Measurements from ENCODE around the gene DBH.

Gene DBH

DNA sequence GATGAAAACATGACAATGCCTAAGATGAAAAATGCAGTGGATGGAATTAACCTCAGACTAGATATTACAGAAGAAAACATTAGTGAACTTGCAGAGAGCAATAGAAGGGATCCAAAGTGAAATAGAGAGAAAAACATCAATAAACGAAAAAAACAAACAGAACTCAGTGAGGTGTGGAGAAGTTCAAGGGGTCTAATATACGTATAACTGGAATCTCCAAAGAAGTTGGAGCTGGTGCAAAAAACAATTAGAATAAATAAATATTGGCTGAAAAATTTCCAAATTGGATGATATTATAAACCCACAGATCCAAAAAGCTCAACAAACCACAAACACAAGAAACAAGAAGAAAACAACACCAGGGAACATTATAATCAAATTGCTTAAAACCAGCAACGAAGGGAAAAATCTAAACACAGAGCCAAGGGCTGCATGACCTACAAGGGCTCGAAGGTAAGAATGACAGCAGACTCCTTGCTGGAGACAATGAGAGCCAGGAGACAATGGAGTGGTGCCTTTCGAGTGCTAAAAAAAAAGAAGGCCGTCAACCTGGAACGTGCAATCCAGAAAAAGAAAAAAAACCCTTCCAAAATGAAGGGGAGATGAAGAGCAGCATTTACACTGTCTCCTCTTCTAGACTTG lies 38.7 kb upstream of the DBH start:
- no peak for TF ChIP-seq CTCF (conservative IDR thresholded peaks at IDR 0.05; ENCODE audit: low read depth)
- DNase-seq (ENCODE audit: low spot score), result no peak
- no peak overlapping the region for H3K27ac ChIP-seq
- ChIA-PET POLR2A (ENCODE audit: low non-redundant PET) (no interaction called here), CTCF (interaction anchor here (0.6 kb wide), 1 partner anchor 405 kb away, joined by 4 read pairs; no protein-coding TSS in a partner anchor)

- CTCF ChIA-PET, result no interaction called here
- TF ChIP-seq CTCF (conservative IDR thresholded peaks at IDR 0.05; ENCODE audit: low read depth), result no peak
- H3K27ac ChIP-seq, result no peak overlapping the region
- POLR2A ChIA-PET (ENCODE audit: low non-redundant PET), result no interaction called here
- no peak for DNase-seq (ENCODE audit: low spot score)
Observed at GRCh38 chr9:133598978-133599377, 37.2 kb upstream of the DBH start.

- no peak for DNase-seq (ENCODE audit: low spot score)
- H3K27ac ChIP-seq, result no peak overlapping the region
- TF ChIP-seq CTCF (conservative IDR thresholded peaks at IDR 0.05; ENCODE audit: low read depth), result no peak
- ChIA-PET POLR2A (ENCODE audit: low non-redundant PET) (no interaction called here), CTCF (no interaction called here)
Observed at GRCh38 chr9:133599470-133600173, 36.5 kb upstream of the DBH start.

DNA sequence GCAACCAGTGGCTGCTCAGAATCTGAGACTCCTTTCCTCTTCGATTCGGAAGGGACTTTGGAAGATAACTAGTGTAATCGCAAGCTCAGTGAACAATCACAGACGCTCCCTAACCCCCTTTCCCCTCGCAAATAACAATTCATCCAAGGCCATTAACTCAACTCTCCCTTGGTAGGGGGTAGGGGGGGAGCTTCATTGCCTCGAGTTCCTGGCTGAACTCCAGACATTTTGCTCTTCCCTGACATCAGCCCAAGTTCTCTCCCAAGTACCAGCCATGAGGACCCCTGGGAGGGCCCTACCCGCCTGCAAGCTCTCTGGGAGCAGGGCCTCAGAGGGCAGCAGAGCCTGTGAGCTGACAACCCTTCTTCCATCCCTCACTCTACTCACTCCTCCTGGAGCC lies 35.4 kb upstream of the DBH start:
- TF ChIP-seq CTCF (conservative IDR thresholded peaks at IDR 0.05; ENCODE audit: low read depth), result no peak
- POLR2A ChIA-PET (ENCODE audit: low non-redundant PET), result no interaction called here
- no peak overlapping the region for H3K27ac ChIP-seq
- CTCF ChIA-PET, result interaction anchor here (0.7 kb wide), 1 partner anchor 406 kb away, joined by 3 read pairs; no protein-coding TSS in a partner anchor
- DNase-seq (ENCODE audit: low spot score), result no peak

- H3K27ac ChIP-seq, result no peak overlapping the region
- POLR2A ChIA-PET (ENCODE audit: low non-redundant PET), result no interaction called here
- CTCF ChIA-PET, result interaction anchor here (0.6 to 0.7 kb wide), 2 partner anchors 41 to 51 kb away, joined by 4 to 6 read pairs; no protein-coding TSS in a partner anchor
- no peak for DNase-seq (ENCODE audit: low spot score)
- TF ChIP-seq CTCF (conservative IDR thresholded peaks at IDR 0.05; ENCODE audit: low read depth), result no peak
Observed at GRCh38 chr9:133601746-133602145, 34.4 kb upstream of the DBH start.

DNA sequence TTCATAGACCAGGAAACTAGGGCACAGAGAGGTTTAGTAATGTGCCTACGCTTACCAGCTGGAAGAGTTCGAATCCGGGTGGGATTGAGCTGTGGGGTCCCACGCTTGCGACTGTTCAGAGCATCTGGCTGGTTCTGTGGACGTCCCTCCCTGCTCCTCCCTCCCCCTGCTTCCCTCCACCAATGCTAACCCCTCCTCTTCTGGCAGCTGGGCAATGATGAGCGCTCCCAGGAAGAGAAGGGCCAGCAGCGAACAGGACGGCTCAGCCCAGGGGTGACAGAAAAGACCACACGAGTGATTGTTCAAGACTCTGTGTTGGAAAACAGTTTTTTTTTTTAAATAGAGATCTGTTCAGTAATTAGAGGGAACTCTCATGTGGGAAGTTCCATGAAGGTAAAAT lies 33.9 kb upstream of the DBH start:
- TF ChIP-seq CTCF (conservative IDR thresholded peaks at IDR 0.05; ENCODE audit: low read depth), result no peak
- POLR2A ChIA-PET (ENCODE audit: low non-redundant PET), result no interaction called here
- CTCF ChIA-PET, result interaction anchor here (0.7 kb wide), 1 partner anchor 41 kb away, joined by 4 read pairs; no protein-coding TSS in a partner anchor
- DNase-seq (ENCODE audit: low spot score), result no peak
- no peak overlapping the region for H3K27ac ChIP-seq

All from RWPE1 (cell line).